ENCODE data around the gene CHCHD6. TPM values are rescaled to one million over a fixed set of nuclear protein-coding genes. Genes with fewer than 3 reads are reported as not detected.

Gene CHCHD6
- total RNA-seq, 4 donors from 2014 or later: 15.6 to 25.8 (median 21.2) TPM

DNA sequence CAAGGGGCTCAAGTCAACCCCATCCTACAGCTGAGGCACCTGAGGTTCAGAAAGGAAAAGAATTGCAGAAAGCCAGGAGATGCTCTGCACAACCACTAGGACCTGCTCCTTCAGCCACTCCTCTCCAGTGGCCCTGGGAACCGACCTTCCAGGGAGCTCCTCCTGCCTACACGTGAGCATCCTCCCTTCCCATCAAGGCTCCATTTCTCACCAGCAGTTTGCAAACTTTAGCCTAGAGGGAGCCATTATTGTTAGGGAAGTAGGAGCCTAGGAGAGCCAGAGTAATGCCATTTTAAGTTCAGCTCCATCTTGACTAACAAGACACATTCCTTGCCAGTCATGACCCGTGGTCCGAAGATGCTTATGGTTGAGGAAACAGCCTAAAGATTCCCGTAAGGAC lies 11.2 kb upstream of the CHCHD6 start:
- WGBS, 2 donors: 59 to 62% methylated on average over 5 of the region's 5 CpGs
- no peak for DNase-seq (ENCODE audit: low spot score in 2 of 2)
- no peak overlapping the region for H3K4me3 ChIP-seq (ENCODE audit: low read depth, poor library complexity, severe bottlenecking)
- intact Hi-C loops (cut with DNase I; ENCODE audit: low total_unique reads): no loop called here
- TF ChIP-seq, protein P1, sequence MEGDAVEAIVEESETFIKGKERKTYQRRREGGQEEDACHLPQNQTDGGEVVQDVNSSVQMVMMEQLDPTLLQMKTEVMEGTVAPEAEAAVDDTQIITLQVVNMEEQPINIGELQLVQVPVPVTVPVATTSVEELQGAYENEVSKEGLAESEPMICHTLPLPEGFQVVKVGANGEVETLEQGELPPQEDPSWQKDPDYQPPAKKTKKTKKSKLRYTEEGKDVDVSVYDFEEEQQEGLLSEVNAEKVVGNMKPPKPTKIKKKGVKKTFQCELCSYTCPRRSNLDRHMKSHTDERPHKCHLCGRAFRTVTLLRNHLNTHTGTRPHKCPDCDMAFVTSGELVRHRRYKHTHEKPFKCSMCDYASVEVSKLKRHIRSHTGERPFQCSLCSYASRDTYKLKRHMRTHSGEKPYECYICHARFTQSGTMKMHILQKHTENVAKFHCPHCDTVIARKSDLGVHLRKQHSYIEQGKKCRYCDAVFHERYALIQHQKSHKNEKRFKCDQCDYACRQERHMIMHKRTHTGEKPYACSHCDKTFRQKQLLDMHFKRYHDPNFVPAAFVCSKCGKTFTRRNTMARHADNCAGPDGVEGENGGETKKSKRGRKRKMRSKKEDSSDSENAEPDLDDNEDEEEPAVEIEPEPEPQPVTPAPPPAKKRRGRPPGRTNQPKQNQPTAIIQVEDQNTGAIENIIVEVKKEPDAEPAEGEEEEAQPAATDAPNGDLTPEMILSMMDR (IDR thresholded peaks at IDR 0.05): no peak
- no peak for TF ChIP-seq POLR2A (IDR thresholded peaks at IDR 0.05)

GRCh38 chr3:126693921-126694320 lies 10.1 kb upstream of the CHCHD6 start:
- intact Hi-C loops (cut with DNase I; ENCODE audit: low total_unique reads): no loop called here
- 43 to 48% methylated on average over 3 of the region's 3 CpGs for WGBS, 2 donors
- H3K4me3 ChIP-seq (ENCODE audit: low read depth, poor library complexity, severe bottlenecking): no peak overlapping the region
- TF ChIP-seq, protein P1 (IDR thresholded peaks at IDR 0.05): no peak
- TF ChIP-seq POLR2A (IDR thresholded peaks at IDR 0.05): no peak
- no peak for DNase-seq (ENCODE audit: low spot score in 2 of 2)

DNA sequence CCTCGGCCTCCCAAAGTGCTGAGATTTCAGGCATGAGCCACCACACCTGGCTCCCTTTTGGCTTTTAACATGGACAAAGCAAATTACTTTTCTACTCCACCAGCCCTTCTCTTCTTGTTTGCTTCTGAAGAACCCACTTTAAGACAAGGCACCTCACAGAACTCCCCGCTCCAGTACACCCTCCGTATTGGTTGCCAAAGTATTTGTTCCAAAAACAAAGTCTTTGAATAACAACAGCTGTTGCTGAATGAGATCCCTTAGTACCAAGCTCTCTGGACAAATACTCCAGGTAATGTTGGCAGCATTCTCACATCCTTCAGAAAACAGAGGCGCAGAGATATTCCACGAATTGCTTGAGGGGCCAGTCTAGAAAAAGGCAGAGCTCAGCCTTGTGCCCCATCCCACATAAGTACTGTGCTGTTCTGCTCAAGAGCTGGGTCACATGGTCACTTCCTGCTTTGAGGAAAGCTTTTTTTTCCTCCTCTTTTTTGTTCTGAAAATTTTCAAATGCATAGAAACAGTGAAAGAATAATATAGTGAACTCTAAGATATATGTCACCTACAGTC lies 7.3 kb upstream of the CHCHD6 start:
- H3K4me3 ChIP-seq (ENCODE audit: low read depth, poor library complexity, severe bottlenecking): no peak overlapping the region
- intact Hi-C loops (cut with DNase I; ENCODE audit: low total_unique reads): no loop called here
- no peak for TF ChIP-seq POLR2A (IDR thresholded peaks at IDR 0.05)
- TF ChIP-seq, protein P1 (IDR thresholded peaks at IDR 0.05): no peak
- WGBS, 2 donors: 71 to 76% methylated on average over 5 of the region's 5 CpGs
- no peak for DNase-seq (ENCODE audit: low spot score in 2 of 2)

DNA sequence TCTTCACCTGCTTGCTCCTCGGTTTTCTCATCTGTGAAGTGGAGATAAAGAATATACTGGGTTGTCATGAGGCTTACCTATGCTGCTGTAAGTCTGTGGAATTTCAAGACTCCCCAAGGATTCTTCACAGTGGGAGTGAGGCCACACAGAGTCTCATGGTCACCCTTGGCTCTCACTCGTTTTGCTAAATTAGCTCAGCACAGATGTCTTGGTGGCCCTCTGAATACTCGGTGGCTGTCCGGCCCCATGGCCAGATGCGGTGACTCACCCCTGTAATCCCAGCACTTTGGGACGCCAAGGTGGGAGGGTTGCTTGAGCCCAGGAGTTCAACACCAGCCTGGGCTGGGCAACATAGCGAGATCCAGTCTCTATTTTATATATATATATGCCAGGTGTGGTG lies 5.0 kb upstream of the CHCHD6 start:
- no peak overlapping the region for H3K4me3 ChIP-seq (ENCODE audit: low read depth, poor library complexity, severe bottlenecking)
- DNase-seq (ENCODE audit: low spot score in 2 of 2): no peak
- intact Hi-C loops (cut with DNase I; ENCODE audit: low total_unique reads): no loop called here
- no peak for TF ChIP-seq POLR2A (IDR thresholded peaks at IDR 0.05)
- 78 to 87% methylated on average over 7 of the region's 7 CpGs for WGBS, 2 donors

GRCh38 chr3:126704494-126705214 lies 614 bp downstream of the CHCHD6 start:
- intact Hi-C loops (cut with DNase I; ENCODE audit: low total_unique reads): loop anchor here (5.0 kb wide), 1 partner anchor 582 kb away; no protein-coding TSS in a partner anchor
- no peak for TF ChIP-seq POLR2A (IDR thresholded peaks at IDR 0.05)
- TF ChIP-seq, protein P1 (IDR thresholded peaks at IDR 0.05): no peak
- H3K4me3 ChIP-seq (ENCODE audit: low read depth, poor library complexity, severe bottlenecking): peak overlapping the region; percentile 81
- no peak for DNase-seq (ENCODE audit: low spot score in 2 of 2)
- 10 to 11% methylated on average over 43 to 44 of the region's 44 CpGs for WGBS, 2 donors

DNA sequence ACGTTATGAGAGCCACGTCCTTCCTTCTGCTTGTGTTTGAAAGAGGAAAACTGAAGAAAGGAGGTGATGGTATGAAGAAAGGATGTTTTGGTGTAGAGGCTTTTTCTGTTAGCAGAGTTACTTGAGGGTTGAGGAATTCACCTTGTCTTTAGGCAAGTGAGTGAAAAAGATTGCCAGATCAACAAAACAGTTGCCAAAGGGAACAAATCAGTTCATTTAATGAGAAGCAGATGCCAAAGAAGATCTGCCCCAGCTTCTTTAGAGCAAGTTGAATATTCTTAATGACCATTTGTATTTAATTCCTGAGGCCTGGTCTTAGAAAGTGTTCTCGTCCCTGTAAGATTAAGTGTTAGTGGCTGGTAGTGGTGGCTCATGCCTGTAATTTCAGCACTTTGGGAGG lies 2.6 kb downstream of the CHCHD6 start:
- no peak for TF ChIP-seq POLR2A (IDR thresholded peaks at IDR 0.05)
- TF ChIP-seq, protein P1 (IDR thresholded peaks at IDR 0.05): no peak
- no peak for DNase-seq (ENCODE audit: low spot score in 2 of 2)
- 75 to 84% methylated on average over 3 of the region's 3 CpGs for WGBS, 2 donors
- intact Hi-C loops (cut with DNase I; ENCODE audit: low total_unique reads): loop anchor here (5.0 kb wide), 1 partner anchor 584 kb away; no protein-coding TSS in a partner anchor
- H3K4me3 ChIP-seq (ENCODE audit: low read depth, poor library complexity, severe bottlenecking): no peak overlapping the region
